ENCODE results near the gene DPYD. TPM values are rescaled to one million over a fixed set of nuclear protein-coding genes. Genes with fewer than 3 reads are reported as not detected.

DPYD gene
- total RNA-seq, 2 experiments from 2014 or later: 9.8 to 11.1 TPM

DNA sequence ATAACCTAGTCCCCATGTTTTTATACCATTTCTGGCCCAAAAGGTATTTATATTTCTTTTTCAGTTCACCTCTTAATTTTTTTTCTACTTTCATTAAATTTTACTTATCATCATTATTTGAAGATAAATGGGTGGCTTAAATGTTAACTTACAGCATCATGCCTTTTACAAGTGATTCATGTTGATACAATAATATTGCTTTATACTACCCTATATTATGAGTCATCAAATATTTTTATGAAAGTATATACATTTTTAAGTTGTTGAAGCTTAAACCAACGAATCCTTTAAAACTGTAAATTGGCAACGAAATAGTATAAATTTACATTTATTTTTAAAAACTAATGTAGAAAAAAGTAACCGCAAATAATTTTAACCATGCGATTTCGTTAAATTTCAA, 207.9 kb downstream of the DPYD start:
- Mint-ChIP-seq H3K36me3 (ENCODE audit: low read depth) (peaks cover 11% of the 10 kb centered on the region), H3K4me3 (no peak overlapping the region), H3K27me3 (ENCODE audit: low read depth) (no peaks in the 10 kb centered on the region), H3K4me1 (ENCODE audit: low read depth) (no peaks in the 10 kb centered on the region), H3K9me3 (no peaks in the 10 kb centered on the region), H3K27ac (no peak overlapping the region)
- CTCF ChIA-PET: no interaction called here
- intact Hi-C loops (cut with micrococcal nuclease): no loop called here
- DNase-seq: no peak

DNA sequence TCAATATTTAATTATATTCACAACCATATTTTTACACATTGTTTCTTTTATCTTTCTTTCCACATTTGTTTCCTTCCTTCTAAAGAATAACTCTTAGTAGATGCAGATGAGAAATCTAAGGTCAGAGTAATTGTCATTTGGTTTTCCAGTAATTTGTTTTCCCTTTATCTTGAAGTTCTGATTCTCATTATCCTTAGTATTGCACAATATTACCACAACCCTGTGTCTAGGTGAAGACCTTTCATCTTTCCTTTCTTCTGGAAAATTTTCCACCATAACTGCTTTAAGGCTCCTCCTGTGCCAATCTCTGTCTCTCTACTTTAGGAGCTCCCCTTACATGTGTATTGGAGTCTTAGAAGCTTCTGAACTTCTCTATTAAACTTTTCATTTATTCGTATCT, 209.0 kb downstream of the DPYD start:
- CTCF ChIA-PET: no interaction called here
- intact Hi-C loops (cut with micrococcal nuclease): no loop called here
- Mint-ChIP-seq H3K27me3 (ENCODE audit: low read depth) (no peaks in the 10 kb centered on the region), H3K9me3 (peaks cover under 1% of the 10 kb centered on the region), H3K4me1 (ENCODE audit: low read depth) (no peaks in the 10 kb centered on the region), H3K36me3 (ENCODE audit: low read depth) (peaks cover 5% of the 10 kb centered on the region), H3K27ac (no peak overlapping the region), H3K4me3 (no peak overlapping the region)
- DNase-seq: no peak

DNA sequence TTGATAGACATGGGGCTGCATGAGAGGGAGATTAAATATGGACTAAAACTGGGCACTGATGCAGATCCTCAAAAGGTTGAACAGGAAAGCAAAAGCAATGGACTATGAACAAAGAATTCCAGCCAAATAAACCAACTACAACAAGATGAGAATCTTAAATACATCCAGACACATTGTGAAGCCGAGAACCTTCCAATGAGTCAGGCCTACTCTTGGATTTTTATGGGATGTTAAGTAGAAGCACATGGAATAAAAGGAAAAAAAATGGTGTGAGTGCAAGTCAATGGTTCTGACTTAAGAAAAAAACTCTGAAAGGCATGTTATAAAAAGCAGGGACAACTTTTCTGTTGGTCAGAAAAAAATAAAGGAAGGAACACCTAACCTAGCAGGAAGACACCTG, 227.2 kb downstream of the DPYD start:
- no peak overlapping the region for H3K27ac Mint-ChIP-seq
- intact Hi-C loops (cut with micrococcal nuclease): no loop called here
- no peaks in the 10 kb centered on the region for H3K4me1 Mint-ChIP-seq (ENCODE audit: low read depth)
- H3K27me3 Mint-ChIP-seq (ENCODE audit: low read depth): no peaks in the 10 kb centered on the region
- no peak for DNase-seq
- H3K36me3 Mint-ChIP-seq (ENCODE audit: low read depth): peaks cover 16% of the 10 kb centered on the region
- no peaks in the 10 kb centered on the region for H3K9me3 Mint-ChIP-seq
- CTCF ChIA-PET: interaction anchor here (0.8 kb wide), 1 partner anchor 63 kb away, joined by 4 read pairs; no protein-coding TSS in a partner anchor
- no peak overlapping the region for H3K4me3 Mint-ChIP-seq

DNA sequence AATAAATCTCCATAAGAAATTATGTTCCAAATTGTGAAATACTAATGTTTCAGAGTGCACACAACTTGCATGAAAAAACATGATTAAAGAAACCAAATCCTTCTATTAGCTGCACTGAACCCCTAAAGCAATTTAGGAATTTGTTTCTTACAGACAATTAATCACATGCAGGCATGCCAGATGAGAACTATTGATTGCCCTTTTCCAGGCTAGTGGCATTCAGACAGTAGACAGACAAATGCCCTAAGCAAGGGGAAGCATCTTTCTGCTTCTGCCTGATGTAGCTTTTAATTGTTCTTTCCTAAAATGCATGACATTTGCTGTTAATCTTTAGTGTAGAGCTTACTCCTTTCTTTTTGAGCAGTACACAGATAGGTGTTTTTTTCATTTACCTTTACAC, 229.5 kb downstream of the DPYD start:
- Mint-ChIP-seq H3K4me1 (ENCODE audit: low read depth) (no peaks in the 10 kb centered on the region), H3K27me3 (ENCODE audit: low read depth) (no peaks in the 10 kb centered on the region), H3K4me3 (no peak overlapping the region), H3K36me3 (ENCODE audit: low read depth) (peaks cover 26% of the 10 kb centered on the region), H3K9me3 (peaks cover 3% of the 10 kb centered on the region), H3K27ac (no peak overlapping the region)
- CTCF ChIA-PET: no interaction called here
- intact Hi-C loops (cut with micrococcal nuclease): no loop called here
- DNase-seq: no peak

DNA sequence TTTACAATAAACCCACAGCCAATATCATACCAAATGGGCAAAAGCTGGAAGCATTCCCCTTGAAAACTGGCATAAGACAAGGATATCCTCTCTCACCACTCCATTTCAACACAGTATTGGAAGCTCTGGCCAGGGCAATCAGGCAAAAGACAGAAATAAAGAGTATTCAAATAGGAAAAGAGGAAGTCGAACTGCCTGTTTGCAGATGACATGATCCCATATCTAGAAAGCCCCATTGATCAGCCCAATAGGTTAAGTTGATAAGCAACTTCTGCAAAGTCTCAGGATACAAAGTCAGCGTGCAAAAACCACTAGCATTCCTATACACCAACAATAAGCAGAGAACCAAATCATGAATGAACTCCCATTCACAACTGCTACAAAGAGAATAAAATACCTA, 235.5 kb downstream of the DPYD start:
- H3K4me3 Mint-ChIP-seq: no peak overlapping the region
- H3K36me3 Mint-ChIP-seq (ENCODE audit: low read depth): peaks cover 33% of the 10 kb centered on the region
- no peak overlapping the region for H3K27ac Mint-ChIP-seq
- intact Hi-C loops (cut with micrococcal nuclease): no loop called here
- no peak for DNase-seq
- H3K9me3 Mint-ChIP-seq: peaks cover 7% of the 10 kb centered on the region
- no peaks in the 10 kb centered on the region for H3K27me3 Mint-ChIP-seq (ENCODE audit: low read depth)
- no peaks in the 10 kb centered on the region for H3K4me1 Mint-ChIP-seq (ENCODE audit: low read depth)
- CTCF ChIA-PET: no interaction called here

DNA sequence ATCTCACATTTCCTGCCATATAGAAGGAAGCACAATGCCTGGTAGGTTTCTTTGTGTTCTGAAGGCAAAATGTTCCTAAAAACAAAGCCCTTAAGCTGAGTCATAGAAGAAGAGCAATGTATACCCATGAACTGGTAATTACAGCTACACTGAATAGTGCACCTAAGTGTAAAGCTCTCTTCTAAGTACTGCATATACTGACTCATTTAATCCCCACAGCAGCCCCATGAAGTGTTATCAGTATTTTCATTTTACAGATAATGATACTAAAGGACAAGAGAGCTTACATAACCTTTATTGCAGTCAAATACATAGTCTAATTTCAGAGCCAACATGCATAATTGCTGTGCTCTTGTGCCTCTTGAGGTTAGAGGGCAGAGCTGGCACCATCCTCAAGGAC, 239.9 kb downstream of the DPYD start:
- no peaks in the 10 kb centered on the region for H3K4me1 Mint-ChIP-seq (ENCODE audit: low read depth)
- peaks cover 2% of the 10 kb centered on the region for H3K9me3 Mint-ChIP-seq
- H3K4me3 Mint-ChIP-seq: no peak overlapping the region
- H3K27ac Mint-ChIP-seq: no peak overlapping the region
- intact Hi-C loops (cut with micrococcal nuclease): no loop called here
- CTCF ChIA-PET: no interaction called here
- DNase-seq: no peak
- H3K36me3 Mint-ChIP-seq (ENCODE audit: low read depth): peaks cover 34% of the 10 kb centered on the region
- H3K27me3 Mint-ChIP-seq (ENCODE audit: low read depth): no peaks in the 10 kb centered on the region

DNA sequence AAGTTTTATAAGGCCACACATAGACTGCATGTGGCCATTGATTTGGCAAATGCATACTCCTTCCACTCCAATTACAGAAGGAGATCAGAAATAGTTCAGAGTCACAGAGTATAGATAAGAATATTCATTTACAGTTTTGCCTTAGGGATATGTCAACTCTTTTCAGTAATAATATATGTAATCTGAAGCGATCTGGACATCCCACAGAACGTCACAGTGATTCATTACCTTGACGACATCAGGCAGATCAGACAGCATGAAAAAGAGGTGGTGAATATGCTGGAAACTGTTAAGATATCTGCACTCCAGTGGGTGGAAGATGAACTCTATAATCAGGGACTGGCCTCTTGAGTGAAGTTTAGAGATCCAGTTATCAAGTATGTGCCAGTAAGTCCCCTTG, 240.4 kb downstream of the DPYD start:
- no peaks in the 10 kb centered on the region for H3K4me1 Mint-ChIP-seq (ENCODE audit: low read depth)
- peaks cover 30% of the 10 kb centered on the region for H3K36me3 Mint-ChIP-seq (ENCODE audit: low read depth)
- no peaks in the 10 kb centered on the region for H3K9me3 Mint-ChIP-seq
- H3K4me3 Mint-ChIP-seq: no peak overlapping the region
- intact Hi-C loops (cut with micrococcal nuclease): no loop called here
- no peak for DNase-seq
- no peaks in the 10 kb centered on the region for H3K27me3 Mint-ChIP-seq (ENCODE audit: low read depth)
- H3K27ac Mint-ChIP-seq: no peak overlapping the region
- CTCF ChIA-PET: no interaction called here

DNA sequence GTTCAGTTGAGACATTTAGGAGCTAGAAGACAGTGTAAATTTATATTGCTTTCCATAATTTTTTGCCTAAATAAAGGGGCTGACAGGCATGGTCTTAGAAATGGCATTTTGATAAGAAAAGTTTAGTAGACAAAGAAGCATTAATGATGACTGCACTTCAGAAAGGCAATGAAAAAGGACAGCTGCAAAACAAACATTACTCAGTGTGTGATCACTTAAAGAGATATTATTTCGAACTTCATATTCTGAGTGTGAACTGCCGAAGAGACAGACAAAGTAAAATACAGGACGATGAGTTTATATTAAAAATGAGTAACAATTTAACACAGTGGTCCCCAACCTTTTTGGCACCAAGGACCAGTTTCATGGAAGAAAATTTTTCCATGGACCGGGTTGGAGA, 243.1 kb downstream of the DPYD start:
- DNase-seq: no peak
- Mint-ChIP-seq H3K4me1 (ENCODE audit: low read depth) (no peaks in the 10 kb centered on the region), H3K4me3 (no peak overlapping the region), H3K9me3 (no peaks in the 10 kb centered on the region), H3K27me3 (ENCODE audit: low read depth) (no peaks in the 10 kb centered on the region), H3K36me3 (ENCODE audit: low read depth) (peaks cover 29% of the 10 kb centered on the region), H3K27ac (no peak overlapping the region)
- intact Hi-C loops (cut with micrococcal nuclease): no loop called here
- CTCF ChIA-PET: no interaction called here

DNA sequence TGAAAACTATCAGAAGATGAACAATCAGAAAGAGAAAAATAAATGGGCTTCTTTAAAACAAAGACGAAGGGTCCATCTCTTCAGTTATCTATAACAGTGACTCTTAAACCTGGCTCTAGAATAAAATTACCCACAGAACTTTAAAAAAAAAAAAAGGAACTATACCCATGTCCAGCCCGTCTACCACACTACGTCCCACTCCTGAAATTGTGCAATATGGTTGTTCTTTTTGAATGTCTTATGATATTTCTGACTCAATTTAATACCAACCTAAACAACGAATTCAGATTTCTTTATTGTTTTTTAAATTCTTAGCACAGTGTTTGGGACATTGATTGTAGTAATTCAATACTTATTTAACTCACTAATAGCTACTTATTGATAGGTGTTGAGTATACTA, 246.3 kb downstream of the DPYD start:
- CTCF ChIA-PET: no interaction called here
- Mint-ChIP-seq H3K36me3 (ENCODE audit: low read depth) (peaks cover 32% of the 10 kb centered on the region), H3K9me3 (peaks cover 8% of the 10 kb centered on the region), H3K4me1 (ENCODE audit: low read depth) (no peaks in the 10 kb centered on the region), H3K4me3 (no peak overlapping the region), H3K27ac (no peak overlapping the region), H3K27me3 (ENCODE audit: low read depth) (no peaks in the 10 kb centered on the region)
- DNase-seq: no peak
- intact Hi-C loops (cut with micrococcal nuclease): no loop called here

DNA sequence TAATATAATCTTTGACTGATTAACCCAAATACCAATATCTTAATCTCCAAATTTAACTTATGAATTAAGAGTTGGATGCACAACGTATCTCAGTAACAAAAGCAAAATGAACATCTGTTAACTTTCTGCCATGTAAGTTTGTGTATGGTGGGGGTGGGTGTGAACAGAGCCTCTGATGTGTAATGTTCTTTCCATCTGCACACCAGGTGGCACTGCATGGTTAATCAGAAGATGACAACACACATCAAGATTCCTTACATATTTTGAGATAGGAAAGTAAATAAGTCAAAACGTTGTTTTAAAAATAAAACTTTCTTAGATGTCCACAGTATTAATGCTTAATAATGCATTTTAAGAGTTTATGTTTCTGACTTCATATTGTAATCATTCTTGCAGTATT, 251.9 kb downstream of the DPYD start:
- intact Hi-C loops (cut with micrococcal nuclease): loop anchor here (1.0 to 5.0 kb wide), 3 partner anchors 108 to 382 kb away; no protein-coding TSS in a partner anchor
- no peaks in the 10 kb centered on the region for H3K4me1 Mint-ChIP-seq (ENCODE audit: low read depth)
- H3K4me3 Mint-ChIP-seq: no peak overlapping the region
- DNase-seq: peak; percentile 22
- H3K9me3 Mint-ChIP-seq: peaks cover 8% of the 10 kb centered on the region
- H3K27ac Mint-ChIP-seq: no peak overlapping the region
- H3K36me3 Mint-ChIP-seq (ENCODE audit: low read depth): peaks cover 16% of the 10 kb centered on the region
- CTCF ChIA-PET: interaction anchor here (0.7 kb wide), 1 partner anchor 151 kb away, joined by 3 read pairs; no protein-coding TSS in a partner anchor
- H3K27me3 Mint-ChIP-seq (ENCODE audit: low read depth): no peaks in the 10 kb centered on the region

DNA sequence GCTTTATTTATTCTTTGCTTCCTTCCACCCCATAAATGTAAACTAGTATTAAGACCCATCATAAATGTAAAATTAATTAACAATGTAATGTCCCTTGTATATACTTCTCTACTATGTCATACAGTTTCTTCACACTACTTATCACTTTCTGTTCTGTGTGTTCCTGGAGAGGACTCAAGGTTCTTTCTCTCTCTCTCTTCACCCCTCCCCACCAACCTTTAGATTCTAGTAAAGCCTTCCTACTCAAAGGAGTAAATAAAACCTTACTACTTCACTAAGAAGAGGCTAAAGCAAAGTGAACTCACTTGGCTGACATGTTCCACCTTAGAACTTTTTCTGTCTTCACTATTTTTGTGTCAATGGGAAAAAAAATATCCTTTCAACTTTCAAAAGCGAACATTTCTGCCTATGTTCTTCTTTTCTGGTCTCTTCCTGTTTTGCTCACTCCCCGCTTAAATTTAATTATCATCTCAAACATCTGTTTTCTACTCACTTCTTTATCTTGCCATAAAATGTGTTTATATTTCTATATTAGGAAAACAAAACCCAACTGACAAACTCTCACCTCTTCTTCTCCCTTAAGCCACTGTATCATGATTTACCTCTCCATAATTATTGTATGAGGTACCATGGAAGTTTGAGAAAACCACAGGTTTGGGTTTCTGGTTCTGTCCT, 260.3 kb downstream of the DPYD start:
- no peak overlapping the region for H3K27ac Mint-ChIP-seq
- CTCF ChIA-PET: no interaction called here
- DNase-seq: no peak
- H3K36me3 Mint-ChIP-seq (ENCODE audit: low read depth): peaks cover 2% of the 10 kb centered on the region
- no peaks in the 10 kb centered on the region for H3K9me3 Mint-ChIP-seq
- intact Hi-C loops (cut with micrococcal nuclease): no loop called here
- H3K4me1 Mint-ChIP-seq (ENCODE audit: low read depth): no peaks in the 10 kb centered on the region
- no peak overlapping the region for H3K4me3 Mint-ChIP-seq
- no peaks in the 10 kb centered on the region for H3K27me3 Mint-ChIP-seq (ENCODE audit: low read depth)

DNA sequence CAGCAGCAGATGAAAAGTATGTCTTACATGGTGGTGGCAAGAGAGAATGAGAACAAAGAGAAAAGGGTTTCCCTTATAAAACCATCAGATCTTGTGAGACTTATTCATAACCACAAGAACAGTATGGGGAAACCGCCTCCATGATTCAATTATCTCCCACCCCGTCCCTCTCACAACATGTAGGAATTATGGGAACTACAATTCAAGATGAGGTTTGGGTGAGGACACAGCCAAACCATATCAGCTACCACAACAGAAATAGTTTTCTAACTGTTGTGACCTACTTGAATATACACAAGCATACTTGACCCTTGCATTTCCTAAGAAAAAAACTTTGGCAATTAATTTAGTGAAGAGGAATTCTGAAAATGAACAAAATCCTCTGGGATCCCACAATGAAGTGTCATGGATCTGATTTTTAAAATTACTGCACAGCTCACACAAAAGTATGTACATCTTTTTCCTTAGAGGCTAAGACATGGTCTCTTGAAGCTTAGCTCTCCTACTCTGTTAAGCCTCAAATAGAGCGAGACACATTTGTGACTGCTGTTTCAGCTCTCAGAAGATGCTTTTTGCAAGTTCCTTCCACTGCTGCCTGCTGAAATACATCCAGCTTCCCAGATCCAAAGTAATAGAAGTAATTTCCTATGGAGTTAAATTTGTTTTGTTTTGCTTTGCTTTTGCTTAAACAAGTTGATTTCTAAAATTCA, 265.8 kb downstream of the DPYD start:
- H3K27me3 Mint-ChIP-seq (ENCODE audit: low read depth): no peaks in the 10 kb centered on the region
- H3K4me1 Mint-ChIP-seq (ENCODE audit: low read depth): no peaks in the 10 kb centered on the region
- no peak overlapping the region for H3K4me3 Mint-ChIP-seq
- peaks cover 10% of the 10 kb centered on the region for H3K36me3 Mint-ChIP-seq (ENCODE audit: low read depth)
- intact Hi-C loops (cut with micrococcal nuclease): no loop called here
- CTCF ChIA-PET: no interaction called here
- H3K9me3 Mint-ChIP-seq: no peaks in the 10 kb centered on the region
- DNase-seq: no peak
- no peak overlapping the region for H3K27ac Mint-ChIP-seq

DNA sequence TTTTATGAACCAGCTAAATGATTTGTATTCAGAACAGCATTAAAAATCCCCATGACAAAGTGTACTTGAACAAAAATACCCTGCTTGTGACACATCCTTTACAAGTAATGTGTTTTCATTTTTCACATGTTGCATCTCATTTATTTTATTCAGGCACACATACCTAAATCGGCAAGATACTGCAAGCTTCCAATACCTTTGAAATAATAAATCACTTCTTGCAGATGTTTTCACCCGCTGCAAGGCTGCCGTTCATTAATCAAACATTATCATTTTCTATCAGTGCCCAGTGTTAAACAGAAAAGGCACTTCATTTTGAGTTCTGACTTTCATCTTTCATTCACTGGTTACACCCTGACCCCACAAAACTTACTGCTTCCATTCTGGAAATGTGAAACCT, 269.6 kb downstream of the DPYD start:
- CTCF ChIA-PET: no interaction called here
- intact Hi-C loops (cut with micrococcal nuclease): no loop called here
- H3K4me1 Mint-ChIP-seq (ENCODE audit: low read depth): no peaks in the 10 kb centered on the region
- peaks cover 26% of the 10 kb centered on the region for H3K36me3 Mint-ChIP-seq (ENCODE audit: low read depth)
- H3K27ac Mint-ChIP-seq: no peak overlapping the region
- no peak for DNase-seq
- no peaks in the 10 kb centered on the region for H3K27me3 Mint-ChIP-seq (ENCODE audit: low read depth)
- H3K4me3 Mint-ChIP-seq: no peak overlapping the region
- peaks cover 11% of the 10 kb centered on the region for H3K9me3 Mint-ChIP-seq

Measured in activated naive CD4-positive, alpha-beta T cell treated with anti-CD3 and anti-CD28 coated beads for 36 hours (primary cell).